ENCODE measurements around the gene KCTD10. TPM values are rescaled to one million over a fixed set of nuclear protein-coding genes. Genes with fewer than 3 reads are reported as not detected.

Gene KCTD10
- total and polyA plus RNA-seq, 4 donors: 4.2 to 20.1 (median 9.9) TPM

DNA sequence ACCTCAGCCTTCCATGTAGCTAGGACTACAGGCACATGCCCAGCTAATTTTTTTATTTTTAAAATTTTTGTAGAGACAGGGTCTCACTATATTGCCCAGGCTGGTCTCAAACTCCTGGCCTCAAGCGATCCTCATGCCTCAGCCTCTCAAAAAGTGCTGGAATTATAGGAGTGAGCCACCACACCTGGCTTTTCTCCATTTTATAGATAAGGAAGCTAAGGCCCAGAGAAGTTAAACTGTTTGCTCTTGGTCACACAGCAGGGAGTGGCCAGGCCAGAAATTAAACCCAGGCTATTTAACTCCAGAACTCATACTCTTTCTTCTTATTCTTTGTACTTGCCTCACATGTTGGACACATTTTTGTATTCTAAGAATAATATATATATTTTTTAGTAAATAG lies 16.8 kb upstream of the KCTD10 start:
- Histone ChIP-seq H3K4me1 (ENCODE audit: control insufficient read depth in 4 of 4, insufficient read depth in 4 of 4, low read length in 3 of 4) (no peaks in the 10 kb centered on the region), H3K27me3 (ENCODE audit: control insufficient read depth in 4 of 4, insufficient read depth in 4 of 4, low read length in 3 of 4) (no peaks in the 10 kb centered on the region), H3K27ac (ENCODE audit: low read depth in 1 of 2, low read length in 2 of 2) (no peak overlapping the region), H3K4me3 (ENCODE audit: low read depth in 1 of 3, low read length in 3 of 3) (no peak overlapping the region), H3K9ac (ENCODE audit: low read depth in 1 of 2, low read length in 2 of 2) (no peak overlapping the region), H3K9me3 (ENCODE audit: control insufficient read depth in 4 of 4, low read length in 3 of 4) (no peaks in the 10 kb centered on the region), H3K36me3 (ENCODE audit: control insufficient read depth in 4 of 4, insufficient read depth in 3 of 4, low read depth in 1 of 4, low read length in 3 of 4) (peaks cover 22 to 76% (median 58%) of the 10 kb centered on the region in 4 donors)
- TF ChIP-seq FOXA1 (IDR thresholded peaks at IDR 0.05) (no peak), RAD21 (IDR thresholded peaks at IDR 0.05) (no peak), YY1 (IDR thresholded peaks at IDR 0.05) (no peak), NR2F2 (IDR thresholded peaks at IDR 0.05) (no peak), EGR1 (IDR thresholded peaks at IDR 0.05; ENCODE audit: low read depth in 2 of 2) (no peak), HNF4A (conservative IDR thresholded peaks at IDR 0.05) (no peak), GABPA (IDR thresholded peaks at IDR 0.05 in 1 of 2, conservative IDR thresholded peaks at IDR 0.05 in 1 of 2) (no peak), SP1 (IDR thresholded peaks at IDR 0.05) (no peak), JUND (IDR thresholded peaks at IDR 0.05) (no peak), HNF4G (IDR thresholded peaks at IDR 0.05) (no peak), FOXA2 (IDR thresholded peaks at IDR 0.05) (no peak), TAF1 (conservative IDR thresholded peaks at IDR 0.05) (no peak), RXRA (IDR thresholded peaks at IDR 0.05) (no peak)
- TF ChIP-seq, protein P1, sequence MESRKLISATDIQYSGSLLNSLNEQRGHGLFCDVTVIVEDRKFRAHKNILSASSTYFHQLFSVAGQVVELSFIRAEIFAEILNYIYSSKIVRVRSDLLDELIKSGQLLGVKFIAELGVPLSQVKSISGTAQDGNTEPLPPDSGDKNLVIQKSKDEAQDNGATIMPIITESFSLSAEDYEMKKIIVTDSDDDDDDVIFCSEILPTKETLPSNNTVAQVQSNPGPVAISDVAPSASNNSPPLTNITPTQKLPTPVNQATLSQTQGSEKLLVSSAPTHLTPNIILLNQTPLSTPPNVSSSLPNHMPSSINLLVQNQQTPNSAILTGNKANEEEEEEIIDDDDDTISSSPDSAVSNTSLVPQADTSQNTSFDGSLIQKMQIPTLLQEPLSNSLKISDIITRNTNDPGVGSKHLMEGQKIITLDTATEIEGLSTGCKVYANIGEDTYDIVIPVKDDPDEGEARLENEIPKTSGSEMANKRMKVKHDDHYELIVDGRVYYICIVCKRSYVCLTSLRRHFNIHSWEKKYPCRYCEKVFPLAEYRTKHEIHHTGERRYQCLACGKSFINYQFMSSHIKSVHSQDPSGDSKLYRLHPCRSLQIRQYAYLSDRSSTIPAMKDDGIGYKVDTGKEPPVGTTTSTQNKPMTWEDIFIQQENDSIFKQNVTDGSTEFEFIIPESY (IDR thresholded peaks at IDR 0.05): no peak
- TF ChIP-seq, protein P2, sequence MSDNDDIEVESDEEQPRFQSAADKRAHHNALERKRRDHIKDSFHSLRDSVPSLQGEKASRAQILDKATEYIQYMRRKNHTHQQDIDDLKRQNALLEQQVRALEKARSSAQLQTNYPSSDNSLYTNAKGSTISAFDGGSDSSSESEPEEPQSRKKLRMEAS (IDR thresholded peaks at IDR 0.05): no peak
- TF ChIP-seq, protein P3, sequence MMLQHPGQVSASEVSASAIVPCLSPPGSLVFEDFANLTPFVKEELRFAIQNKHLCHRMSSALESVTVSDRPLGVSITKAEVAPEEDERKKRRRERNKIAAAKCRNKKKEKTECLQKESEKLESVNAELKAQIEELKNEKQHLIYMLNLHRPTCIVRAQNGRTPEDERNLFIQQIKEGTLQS (IDR thresholded peaks at IDR 0.05): no peak
- TF ChIP-seq, protein P4, sequence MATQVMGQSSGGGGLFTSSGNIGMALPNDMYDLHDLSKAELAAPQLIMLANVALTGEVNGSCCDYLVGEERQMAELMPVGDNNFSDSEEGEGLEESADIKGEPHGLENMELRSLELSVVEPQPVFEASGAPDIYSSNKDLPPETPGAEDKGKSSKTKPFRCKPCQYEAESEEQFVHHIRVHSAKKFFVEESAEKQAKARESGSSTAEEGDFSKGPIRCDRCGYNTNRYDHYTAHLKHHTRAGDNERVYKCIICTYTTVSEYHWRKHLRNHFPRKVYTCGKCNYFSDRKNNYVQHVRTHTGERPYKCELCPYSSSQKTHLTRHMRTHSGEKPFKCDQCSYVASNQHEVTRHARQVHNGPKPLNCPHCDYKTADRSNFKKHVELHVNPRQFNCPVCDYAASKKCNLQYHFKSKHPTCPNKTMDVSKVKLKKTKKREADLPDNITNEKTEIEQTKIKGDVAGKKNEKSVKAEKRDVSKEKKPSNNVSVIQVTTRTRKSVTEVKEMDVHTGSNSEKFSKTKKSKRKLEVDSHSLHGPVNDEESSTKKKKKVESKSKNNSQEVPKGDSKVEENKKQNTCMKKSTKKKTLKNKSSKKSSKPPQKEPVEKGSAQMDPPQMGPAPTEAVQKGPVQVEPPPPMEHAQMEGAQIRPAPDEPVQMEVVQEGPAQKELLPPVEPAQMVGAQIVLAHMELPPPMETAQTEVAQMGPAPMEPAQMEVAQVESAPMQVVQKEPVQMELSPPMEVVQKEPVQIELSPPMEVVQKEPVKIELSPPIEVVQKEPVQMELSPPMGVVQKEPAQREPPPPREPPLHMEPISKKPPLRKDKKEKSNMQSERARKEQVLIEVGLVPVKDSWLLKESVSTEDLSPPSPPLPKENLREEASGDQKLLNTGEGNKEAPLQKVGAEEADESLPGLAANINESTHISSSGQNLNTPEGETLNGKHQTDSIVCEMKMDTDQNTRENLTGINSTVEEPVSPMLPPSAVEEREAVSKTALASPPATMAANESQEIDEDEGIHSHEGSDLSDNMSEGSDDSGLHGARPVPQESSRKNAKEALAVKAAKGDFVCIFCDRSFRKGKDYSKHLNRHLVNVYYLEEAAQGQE (IDR thresholded peaks at IDR 0.05): no peak
- WGBS: 99% methylated on average over 1 of the region's 1 CpG
- no peak for DNase-seq (ENCODE audit: low spot score)

DNA sequence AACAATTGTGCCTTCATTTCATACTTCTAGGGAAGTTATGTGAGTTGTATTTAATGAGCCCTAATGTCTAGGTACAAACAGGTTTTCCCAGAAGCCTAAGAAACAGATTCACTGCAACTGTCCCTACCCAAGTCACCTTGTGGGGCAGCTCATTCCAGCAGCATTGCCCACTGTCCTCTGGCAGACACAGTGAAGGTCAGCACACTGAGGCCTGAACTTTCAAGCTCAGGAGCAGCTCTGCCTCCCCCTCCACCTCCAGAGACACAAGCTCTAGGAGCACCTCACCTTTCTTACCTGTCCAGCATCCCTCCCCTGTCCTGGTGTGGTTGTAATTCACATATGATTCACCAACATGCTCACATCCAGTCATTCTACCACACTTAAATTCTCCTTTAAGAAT lies 16.0 kb upstream of the KCTD10 start:
- no peak overlapping the region for H3K4me3 ChIP-seq (ENCODE audit: low read depth in 1 of 3, low read length in 3 of 3)
- DNase-seq (ENCODE audit: low spot score): no peak
- H3K9ac ChIP-seq (ENCODE audit: low read depth in 1 of 2, low read length in 2 of 2): no peak overlapping the region
- H3K27ac ChIP-seq (ENCODE audit: low read depth in 1 of 2, low read length in 2 of 2): no peak overlapping the region
- no peaks in the 10 kb centered on the region for H3K4me1 ChIP-seq (ENCODE audit: control insufficient read depth in 4 of 4, insufficient read depth in 4 of 4, low read length in 3 of 4)
- TF ChIP-seq FOXA2 (IDR thresholded peaks at IDR 0.05): no peak
- TF ChIP-seq, protein P4 (IDR thresholded peaks at IDR 0.05): no peak
- TF ChIP-seq RXRA (IDR thresholded peaks at IDR 0.05): no peak
- no peak for TF ChIP-seq TAF1 (conservative IDR thresholded peaks at IDR 0.05)
- H3K36me3 ChIP-seq (ENCODE audit: control insufficient read depth in 4 of 4, insufficient read depth in 3 of 4, low read depth in 1 of 4, low read length in 3 of 4): peaks cover 20 to 76% (median 58%) of the 10 kb centered on the region in 4 donors
- H3K9me3 ChIP-seq (ENCODE audit: control insufficient read depth in 4 of 4, low read length in 3 of 4): no peaks in the 10 kb centered on the region
- H3K27me3 ChIP-seq (ENCODE audit: control insufficient read depth in 4 of 4, insufficient read depth in 4 of 4, low read length in 3 of 4): no peaks in the 10 kb centered on the region
